ENCODE results near the gene SEMA4D.

DNA sequence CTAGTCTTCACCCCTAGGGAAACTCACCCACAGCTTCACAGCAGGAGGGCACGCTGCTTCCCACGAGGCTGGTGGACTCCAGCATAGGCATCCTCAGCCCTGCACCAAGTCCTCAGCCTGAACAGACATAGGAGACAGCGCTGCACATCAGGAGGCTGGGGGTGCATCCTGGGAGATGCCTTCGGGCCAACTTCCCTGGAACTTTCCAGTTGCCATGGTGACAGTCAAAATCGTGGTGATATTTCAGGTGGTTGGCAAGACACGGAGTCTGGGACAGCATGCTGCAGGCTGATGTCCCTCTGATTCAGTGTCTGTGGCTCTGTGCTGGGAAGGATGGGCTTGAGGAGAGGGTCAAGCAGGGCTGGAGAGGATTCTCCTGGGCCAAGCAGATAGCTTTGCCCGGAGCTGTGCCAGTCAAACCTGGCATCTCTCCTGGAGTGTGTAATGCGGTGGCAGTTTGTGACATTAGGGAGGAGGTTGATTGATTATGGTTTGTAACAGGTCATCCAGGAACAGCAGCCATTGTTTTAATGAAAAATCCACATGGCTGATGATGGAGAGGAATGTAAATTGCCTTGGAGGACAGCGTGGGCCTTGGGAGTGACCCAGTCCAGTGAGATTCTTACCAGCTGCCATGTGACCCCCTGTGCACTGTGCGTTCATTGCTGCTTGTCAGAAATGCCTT is 35.6 kb upstream of the SEMA4D start:
- TF ChIP-seq, protein P1, sequence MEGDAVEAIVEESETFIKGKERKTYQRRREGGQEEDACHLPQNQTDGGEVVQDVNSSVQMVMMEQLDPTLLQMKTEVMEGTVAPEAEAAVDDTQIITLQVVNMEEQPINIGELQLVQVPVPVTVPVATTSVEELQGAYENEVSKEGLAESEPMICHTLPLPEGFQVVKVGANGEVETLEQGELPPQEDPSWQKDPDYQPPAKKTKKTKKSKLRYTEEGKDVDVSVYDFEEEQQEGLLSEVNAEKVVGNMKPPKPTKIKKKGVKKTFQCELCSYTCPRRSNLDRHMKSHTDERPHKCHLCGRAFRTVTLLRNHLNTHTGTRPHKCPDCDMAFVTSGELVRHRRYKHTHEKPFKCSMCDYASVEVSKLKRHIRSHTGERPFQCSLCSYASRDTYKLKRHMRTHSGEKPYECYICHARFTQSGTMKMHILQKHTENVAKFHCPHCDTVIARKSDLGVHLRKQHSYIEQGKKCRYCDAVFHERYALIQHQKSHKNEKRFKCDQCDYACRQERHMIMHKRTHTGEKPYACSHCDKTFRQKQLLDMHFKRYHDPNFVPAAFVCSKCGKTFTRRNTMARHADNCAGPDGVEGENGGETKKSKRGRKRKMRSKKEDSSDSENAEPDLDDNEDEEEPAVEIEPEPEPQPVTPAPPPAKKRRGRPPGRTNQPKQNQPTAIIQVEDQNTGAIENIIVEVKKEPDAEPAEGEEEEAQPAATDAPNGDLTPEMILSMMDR (conservative IDR thresholded peaks at IDR 0.05; ENCODE audit: low read depth, low read length) = no peak
- no peak for TF ChIP-seq EZH2 (IDR thresholded peaks at IDR 0.05; ENCODE audit: low read length, unreplicated experiment)
- TF ChIP-seq EZH2phosphoT487 (IDR thresholded peaks at IDR 0.05; ENCODE audit: borderline replicate concordance, low read length) = no peak
